Stimulated activated CD8-positive, alpha-beta memory T cell treated with anti-CD3 and anti-CD28 coated beads, Interleukin-7, amount 100 ng/mL, for 48 hours (primary cell): ENCODE data around the gene PARP3.

Source experiments
- DNase-seq, 2 donors: peaks; one replicate each; pipeline ENCODE4 v3.0.0-alpha.2; 2020; ENCODE audit warnings: low read depth in 1 of 2; ENCODE audit errors: extremely low read depth in 1 of 2

Gene PARP3

GRCh38 chr3:51947215-51947900 lies 5.2 kb downstream of the PARP3 start:
- DNase-seq = no peak

- DNase-seq = no peak
These were observed 5.9 kb downstream of the PARP3 start for GRCh38 chr3:51948016-51948580.

- DNase-seq = no peak
These were observed 7.0 kb downstream of the PARP3 start for GRCh38 chr3:51949121-51949520.

GRCh38 chr3:51950899-51951298 lies 8.7 kb downstream of the PARP3 start:
- no peak for DNase-seq

- no peak for DNase-seq
These were observed 11.3 kb downstream of the PARP3 start for GRCh38 chr3:51953445-51953844.

- DNase-seq = no peak
These were observed 11.9 kb downstream of the PARP3 start for GRCh38 chr3:51954105-51954504.

GRCh38 chr3:51954713-51955112 lies 12.6 kb downstream of the PARP3 start:
- no peak for DNase-seq

GRCh38 chr3:51955175-51955892 lies 13.2 kb downstream of the PARP3 start, which contains the start of gene GPR62:
GPR62 (plus strand) TSS chr3:51955381; CDS start chr3:51955653, 272 bp downstream.
- no peak for DNase-seq

- DNase-seq = no peak
These were observed 14.0 kb downstream of the PARP3 start for GRCh38 chr3:51955893-51956770.

GRCh38 chr3:51957520-51958205 lies 15.5 kb downstream of the PARP3 start:
- no peak for DNase-seq

GRCh38 chr3:51958603-51959521 lies 16.7 kb downstream of the PARP3 start:
- DNase-seq = no peak

- no peak for DNase-seq
These were observed 17.5 kb downstream of the PARP3 start for GRCh38 chr3:51959651-51960050.

- DNase-seq = no peak
These were observed 18.2 kb downstream of the PARP3 start for GRCh38 chr3:51960386-51960785.

- no peak for DNase-seq
These were observed 18.8 kb downstream of the PARP3 start for GRCh38 chr3:51961011-51961410.

- DNase-seq = no peak
These were observed 19.7 kb downstream of the PARP3 start for GRCh38 chr3:51961602-51962569.

- no peak for DNase-seq
These were observed 20.8 kb downstream of the PARP3 start for GRCh38 chr3:51962854-51963530.

GRCh38 chr3:51963951-51964451 lies 21.8 kb downstream of the PARP3 start:
- no peak for DNase-seq

- DNase-seq = no peak
These were observed 22.4 kb downstream of the PARP3 start for GRCh38 chr3:51964521-51964920.
